ENCODE results near the gene THRSP.
"Not testable (repeated sequence)": the region's sequence is repeated elsewhere in the genome, so short reads cannot be mapped to it uniquely, and the experiment has no call there.

Gene THRSP

GRCh38 chr11:78040691-78041379 lies 22.8 kb upstream of the THRSP start:
- Histone ChIP-seq H3K4me3 (ENCODE audit: low read depth, low read length) (no peak overlapping the region), H3K9me3 (ENCODE audit: control insufficient read depth, insufficient read depth, low read length) (no peaks in the 10 kb centered on the region), H3K9ac (ENCODE audit: low read depth, low read length) (no peak overlapping the region), H3K4me1 (ENCODE audit: control insufficient read depth, insufficient read depth, low read length) (peaks cover 4% of the 10 kb centered on the region), H3K27me3 (ENCODE audit: control insufficient read depth, insufficient read depth, low read length) (peaks cover 6% of the 10 kb centered on the region), H3K36me3 (ENCODE audit: control insufficient read depth, insufficient read depth, low read length) (no peaks in the 10 kb centered on the region)

GRCh38 chr11:78041380-78041719 lies 22.3 kb upstream of the THRSP start:
- not testable (repeated sequence) for H3K9ac ChIP-seq (ENCODE audit: low read depth, low read length); H3K27me3 ChIP-seq (ENCODE audit: control insufficient read depth, insufficient read depth, low read length); H3K9me3 ChIP-seq (ENCODE audit: control insufficient read depth, insufficient read depth, low read length); H3K36me3 ChIP-seq (ENCODE audit: control insufficient read depth, insufficient read depth, low read length); H3K4me1 ChIP-seq (ENCODE audit: control insufficient read depth, insufficient read depth, low read length); H3K4me3 ChIP-seq (ENCODE audit: low read depth, low read length)

- Histone ChIP-seq H3K9ac (ENCODE audit: low read depth, low read length) (no peak overlapping the region), H3K27me3 (ENCODE audit: control insufficient read depth, insufficient read depth, low read length) (peaks cover 8% of the 10 kb centered on the region), H3K4me1 (ENCODE audit: control insufficient read depth, insufficient read depth, low read length) (peaks cover 4% of the 10 kb centered on the region), H3K36me3 (ENCODE audit: control insufficient read depth, insufficient read depth, low read length) (no peaks in the 10 kb centered on the region), H3K9me3 (ENCODE audit: control insufficient read depth, insufficient read depth, low read length) (no peaks in the 10 kb centered on the region), H3K4me3 (ENCODE audit: low read depth, low read length) (no peak overlapping the region)
These were observed 21.7 kb upstream of the THRSP start for GRCh38 chr11:78041843-78042440.

GRCh38 chr11:78044706-78045105 lies 19.0 kb upstream of the THRSP start:
- Histone ChIP-seq H3K36me3 (ENCODE audit: control insufficient read depth, insufficient read depth, low read length) (no peaks in the 10 kb centered on the region), H3K4me3 (ENCODE audit: low read depth, low read length) (no peak overlapping the region), H3K4me1 (ENCODE audit: control insufficient read depth, insufficient read depth, low read length) (peaks cover 4% of the 10 kb centered on the region), H3K9me3 (ENCODE audit: control insufficient read depth, insufficient read depth, low read length) (no peaks in the 10 kb centered on the region), H3K27me3 (ENCODE audit: control insufficient read depth, insufficient read depth, low read length) (peaks cover 8% of the 10 kb centered on the region), H3K9ac (ENCODE audit: low read depth, low read length) (no peak overlapping the region)

GRCh38 chr11:78045851-78046485 lies 17.7 kb upstream of the THRSP start:
- Histone ChIP-seq H3K9me3 (ENCODE audit: control insufficient read depth, insufficient read depth, low read length) (no peaks in the 10 kb centered on the region), H3K4me1 (ENCODE audit: control insufficient read depth, insufficient read depth, low read length) (peaks cover 5% of the 10 kb centered on the region), H3K36me3 (ENCODE audit: control insufficient read depth, insufficient read depth, low read length) (no peaks in the 10 kb centered on the region), H3K27me3 (ENCODE audit: control insufficient read depth, insufficient read depth, low read length) (peaks cover 8% of the 10 kb centered on the region), H3K4me3 (ENCODE audit: low read depth, low read length) (peak overlapping the region; percentile 60), H3K9ac (ENCODE audit: low read depth, low read length) (peak overlapping the region; percentile 65)

GRCh38 chr11:78046486-78046854 lies 17.2 kb upstream of the THRSP start:
- Histone ChIP-seq H3K9ac (ENCODE audit: low read depth, low read length) (peak overlapping the region; percentile 65), H3K4me1 (ENCODE audit: control insufficient read depth, insufficient read depth, low read length) (peaks cover 6% of the 10 kb centered on the region), H3K27me3 (ENCODE audit: control insufficient read depth, insufficient read depth, low read length) (peaks cover 8% of the 10 kb centered on the region), H3K36me3 (ENCODE audit: control insufficient read depth, insufficient read depth, low read length) (no peaks in the 10 kb centered on the region), H3K4me3 (ENCODE audit: low read depth, low read length) (peak overlapping the region; percentile 60), H3K9me3 (ENCODE audit: control insufficient read depth, insufficient read depth, low read length) (no peaks in the 10 kb centered on the region)

- H3K27me3 ChIP-seq (ENCODE audit: control insufficient read depth, insufficient read depth, low read length) = peaks cover 8% of the 10 kb centered on the region
- no peak overlapping the region for H3K9ac ChIP-seq (ENCODE audit: low read depth, low read length)
- H3K9me3 ChIP-seq (ENCODE audit: control insufficient read depth, insufficient read depth, low read length) = no peaks in the 10 kb centered on the region
- peaks cover 7% of the 10 kb centered on the region for H3K4me1 ChIP-seq (ENCODE audit: control insufficient read depth, insufficient read depth, low read length)
- no peak overlapping the region for H3K4me3 ChIP-seq (ENCODE audit: low read depth, low read length)
- no peaks in the 10 kb centered on the region for H3K36me3 ChIP-seq (ENCODE audit: control insufficient read depth, insufficient read depth, low read length)
These were observed 15.1 kb upstream of the THRSP start for GRCh38 chr11:78048561-78048960.

- H3K9ac ChIP-seq (ENCODE audit: low read depth, low read length) = no peak overlapping the region
- H3K4me1 ChIP-seq (ENCODE audit: control insufficient read depth, insufficient read depth, low read length) = peaks cover 7% of the 10 kb centered on the region
- H3K36me3 ChIP-seq (ENCODE audit: control insufficient read depth, insufficient read depth, low read length) = no peaks in the 10 kb centered on the region
- H3K27me3 ChIP-seq (ENCODE audit: control insufficient read depth, insufficient read depth, low read length) = peaks cover 7% of the 10 kb centered on the region
- H3K4me3 ChIP-seq (ENCODE audit: low read depth, low read length) = no peak overlapping the region
- no peaks in the 10 kb centered on the region for H3K9me3 ChIP-seq (ENCODE audit: control insufficient read depth, insufficient read depth, low read length)
These were observed 14.3 kb upstream of the THRSP start for GRCh38 chr11:78049348-78049747.

GRCh38 chr11:78050964-78051831 lies 12.5 kb upstream of the THRSP start:
- no peak overlapping the region for H3K4me3 ChIP-seq (ENCODE audit: low read depth, low read length)
- H3K27me3 ChIP-seq (ENCODE audit: control insufficient read depth, insufficient read depth, low read length) = no peaks in the 10 kb centered on the region
- H3K9me3 ChIP-seq (ENCODE audit: control insufficient read depth, insufficient read depth, low read length) = no peaks in the 10 kb centered on the region
- H3K36me3 ChIP-seq (ENCODE audit: control insufficient read depth, insufficient read depth, low read length) = no peaks in the 10 kb centered on the region
- no peak overlapping the region for H3K9ac ChIP-seq (ENCODE audit: low read depth, low read length)
- H3K4me1 ChIP-seq (ENCODE audit: control insufficient read depth, insufficient read depth, low read length) = peaks cover 7% of the 10 kb centered on the region

- Histone ChIP-seq H3K9ac (ENCODE audit: low read depth, low read length) (no peak overlapping the region), H3K27me3 (ENCODE audit: control insufficient read depth, insufficient read depth, low read length) (no peaks in the 10 kb centered on the region)
These were observed 8.7 kb upstream of the THRSP start for GRCh38 chr11:78054971-78055370.

GRCh38 chr11:78056093-78056492 lies 7.6 kb upstream of the THRSP start:
- Histone ChIP-seq H3K4me1 (ENCODE audit: control insufficient read depth, insufficient read depth, low read length) (peaks cover 4% of the 10 kb centered on the region), H3K9ac (ENCODE audit: low read depth, low read length) (no peak overlapping the region), H3K27me3 (ENCODE audit: control insufficient read depth, insufficient read depth, low read length) (no peaks in the 10 kb centered on the region), H3K4me3 (ENCODE audit: low read depth, low read length) (no peak overlapping the region), H3K36me3 (ENCODE audit: control insufficient read depth, insufficient read depth, low read length) (no peaks in the 10 kb centered on the region), H3K9me3 (ENCODE audit: control insufficient read depth, insufficient read depth, low read length) (no peaks in the 10 kb centered on the region)

More at GRCh38 chr11:78054971-78055370, 8.7 kb upstream of the THRSP start:
- Histone ChIP-seq H3K4me3 (ENCODE audit: low read depth, low read length) (no peak overlapping the region), H3K4me1 (ENCODE audit: control insufficient read depth, insufficient read depth, low read length) (peaks cover 7% of the 10 kb centered on the region), H3K36me3 (ENCODE audit: control insufficient read depth, insufficient read depth, low read length) (no peaks in the 10 kb centered on the region), H3K9me3 (ENCODE audit: control insufficient read depth, insufficient read depth, low read length) (no peaks in the 10 kb centered on the region)

All from iPS-15b (cell line).